ENCODE data around the gene TMEM222.

The TMEM222 gene

GRCh38 chr1:27357281-27358037, 35.5 kb downstream of the TMEM222 start:
- in situ Hi-C loops (cut with HindIII; ENCODE audit: low pct_ligation_motif_present, low sequenced_read_pairs): no loop called here
- Histone ChIP-seq H3K27ac (no peak overlapping the region), H3K27me3 (replicated peaks) (no peaks in the 10 kb centered on the region), H3K4me3 (ENCODE audit: low read depth, low read length) (no peak overlapping the region), H3K36me3 (replicated peaks) (peaks cover 25% of the 10 kb centered on the region)
- DNase-seq: no peak
- peak; percentile 92 for TF ChIP-seq CTCF (IDR thresholded peaks at IDR 0.05; ENCODE audit: low read depth, low read length, missing control alignments)

GRCh38 chr1:27358038-27358927, 36.3 kb downstream of the TMEM222 start:
- Histone ChIP-seq H3K27me3 (replicated peaks) (no peaks in the 10 kb centered on the region), H3K36me3 (replicated peaks) (peaks cover 25% of the 10 kb centered on the region), H3K4me3 (ENCODE audit: low read depth, low read length) (no peak overlapping the region), H3K27ac (no peak overlapping the region)
- in situ Hi-C loops (cut with HindIII; ENCODE audit: low pct_ligation_motif_present, low sequenced_read_pairs): no loop called here
- TF ChIP-seq CTCF (IDR thresholded peaks at IDR 0.05; ENCODE audit: low read depth, low read length, missing control alignments): no peak
- no peak for DNase-seq

- Histone ChIP-seq H3K4me3 (ENCODE audit: low read depth, low read length) (no peak overlapping the region), H3K36me3 (replicated peaks) (peaks cover 25% of the 10 kb centered on the region), H3K27me3 (replicated peaks) (no peaks in the 10 kb centered on the region), H3K27ac (no peak overlapping the region)
- in situ Hi-C loops (cut with HindIII; ENCODE audit: low pct_ligation_motif_present, low sequenced_read_pairs): no loop called here
- TF ChIP-seq CTCF (IDR thresholded peaks at IDR 0.05; ENCODE audit: low read depth, low read length, missing control alignments): no peak
- no peak for DNase-seq
Measured at GRCh38 chr1:27358928-27359313, 37.0 kb downstream of the TMEM222 start.

- peaks cover 25% of the 10 kb centered on the region for H3K36me3 ChIP-seq (replicated peaks)
Measured at GRCh38 chr1:27359822-27360158, 37.8 kb downstream of the TMEM222 start.

More at GRCh38 chr1:27359822-27360158, 37.8 kb downstream of the TMEM222 start:
- Histone ChIP-seq H3K27me3 (replicated peaks) (no peaks in the 10 kb centered on the region), H3K4me3 (ENCODE audit: low read depth, low read length) (no peak overlapping the region), H3K27ac (no peak overlapping the region)
- no peak for DNase-seq
- TF ChIP-seq CTCF (IDR thresholded peaks at IDR 0.05; ENCODE audit: low read depth, low read length, missing control alignments): no peak
- in situ Hi-C loops (cut with HindIII; ENCODE audit: low pct_ligation_motif_present, low sequenced_read_pairs): no loop called here
